Measurements from ENCODE around the gene ABR. TPM values are rescaled to one million over a fixed set of nuclear protein-coding genes. Genes with fewer than 3 reads are reported as not detected.

Gene ABR
- total RNA-seq, 1 donor from 2014 or later: 195 TPM

- no peak for DNase-seq (ENCODE audit: low read depth)
- no peak overlapping the region for H3K4me3 ChIP-seq (ENCODE audit: low read depth, low read length)
- no peak for TF ChIP-seq CTCF (conservative IDR thresholded peaks at IDR 0.05; ENCODE audit: low read depth, low read length)
Measured at GRCh38 chr17:1029922-1030644, 149.7 kb downstream of the ABR start.

GRCh38 chr17:1029196-1029921 is 150.4 kb downstream of the ABR start:
- H3K4me3 ChIP-seq (ENCODE audit: low read depth, low read length): no peak overlapping the region
- TF ChIP-seq CTCF (conservative IDR thresholded peaks at IDR 0.05; ENCODE audit: low read depth, low read length): no peak
- DNase-seq (ENCODE audit: low read depth): peak; percentile 30

GRCh38 chr17:1027044-1027443 is 152.7 kb downstream of the ABR start:
- no peak for DNase-seq (ENCODE audit: low read depth)
- TF ChIP-seq CTCF (conservative IDR thresholded peaks at IDR 0.05; ENCODE audit: low read depth, low read length): no peak
- no peak overlapping the region for H3K4me3 ChIP-seq (ENCODE audit: low read depth, low read length)

GRCh38 chr17:1026599-1026975 is 153.2 kb downstream of the ABR start:
- TF ChIP-seq CTCF (conservative IDR thresholded peaks at IDR 0.05; ENCODE audit: low read depth, low read length): no peak

GRCh38 chr17:1025733-1026598 is 153.8 kb downstream of the ABR start:
- H3K4me3 ChIP-seq (ENCODE audit: low read depth, low read length): no peak overlapping the region
- no peak for TF ChIP-seq CTCF (conservative IDR thresholded peaks at IDR 0.05; ENCODE audit: low read depth, low read length)
- no peak for DNase-seq (ENCODE audit: low read depth)

More at GRCh38 chr17:1026599-1026975, 153.2 kb downstream of the ABR start:
- no peak overlapping the region for H3K4me3 ChIP-seq (ENCODE audit: low read depth, low read length)
- no peak for DNase-seq (ENCODE audit: low read depth)

GRCh38 chr17:1024076-1024475 is 155.7 kb downstream of the ABR start:
- no peak overlapping the region for H3K4me3 ChIP-seq (ENCODE audit: low read depth, low read length)
- no peak for TF ChIP-seq CTCF (conservative IDR thresholded peaks at IDR 0.05; ENCODE audit: low read depth, low read length)
- no peak for DNase-seq (ENCODE audit: low read depth)
